Suppressor macrophage treated with lipopolysaccharide for 4 hours (primary cell): ENCODE measurements around the gene ENOX2.
A peak's percentile ranks its signal among the peaks of the same experiment; 100 is the strongest.

Source experiments
- DNase-seq: peaks from one replicate; pipeline ENCODE4 v3.0.0-alpha.2; 2020

The ENOX2 gene

GRCh38 chrX:130695931-130696330 lies 207.1 kb downstream of the ENOX2 start:
- DNase-seq = no peak

GRCh38 chrX:130694983-130695382 lies 208.0 kb downstream of the ENOX2 start:
- DNase-seq = no peak

- DNase-seq = no peak
Measured at GRCh38 chrX:130691576-130691975, 211.4 kb downstream of the ENOX2 start.

GRCh38 chrX:130688360-130688759 lies 214.6 kb downstream of the ENOX2 start:
- peak; percentile 1 for DNase-seq

- DNase-seq = no peak
Measured at GRCh38 chrX:130682990-130683389, 220.0 kb downstream of the ENOX2 start.

- no peak for DNase-seq
Measured at GRCh38 chrX:130680164-130681035, 222.6 kb downstream of the ENOX2 start.

GRCh38 chrX:130676861-130677260 lies 226.1 kb downstream of the ENOX2 start:
- DNase-seq = no peak

- DNase-seq = no peak
Measured at GRCh38 chrX:130672214-130672613, 230.8 kb downstream of the ENOX2 start.

GRCh38 chrX:130669233-130669632 lies 233.8 kb downstream of the ENOX2 start:
- DNase-seq = no peak

- no peak for DNase-seq
Measured at GRCh38 chrX:130665263-130665662, 237.7 kb downstream of the ENOX2 start.

GRCh38 chrX:130658310-130658709 lies 244.7 kb downstream of the ENOX2 start:
- no peak for DNase-seq

- no peak for DNase-seq
Measured at GRCh38 chrX:130654409-130654950, 248.5 kb downstream of the ENOX2 start.

- no peak for DNase-seq
Measured at GRCh38 chrX:130652824-130653578, 250.0 kb downstream of the ENOX2 start.

- DNase-seq = no peak
Measured at GRCh38 chrX:130649738-130650137, 253.3 kb downstream of the ENOX2 start.

- DNase-seq = no peak
Measured at GRCh38 chrX:130647468-130647867, 255.5 kb downstream of the ENOX2 start.

GRCh38 chrX:130645955-130646583 lies 256.9 kb downstream of the ENOX2 start:
- no peak for DNase-seq

GRCh38 chrX:130637591-130637990 lies 265.4 kb downstream of the ENOX2 start:
- no peak for DNase-seq

- no peak for DNase-seq
Measured at GRCh38 chrX:130636277-130636676, 266.7 kb downstream of the ENOX2 start.

GRCh38 chrX:130631011-130631410 lies 272.0 kb downstream of the ENOX2 start:
- DNase-seq = no peak

GRCh38 chrX:130628516-130628915 lies 274.5 kb downstream of the ENOX2 start:
- no peak for DNase-seq

GRCh38 chrX:130626521-130626920 lies 276.5 kb downstream of the ENOX2 start:
- DNase-seq = no peak

GRCh38 chrX:130625386-130625785 lies 277.6 kb downstream of the ENOX2 start:
- DNase-seq = no peak

GRCh38 chrX:130623518-130623917 lies 279.5 kb downstream of the ENOX2 start:
- no peak for DNase-seq
